Activated CD8-positive, alpha-beta T cell treated with anti-CD3 and anti-CD28 coated beads for 36 hours (primary cell): Measurements from ENCODE around the gene FOXI1. TPM values are rescaled to one million over a fixed set of nuclear protein-coding genes. Genes with fewer than 3 reads are reported as not detected.

Experiments
- ATAC-seq: fragments of 200-7000 bp; cut with Tn5 transposase; one replicate; pipeline ENCODE4 v1.10.0; 2021; ENCODE audit warnings: mild to moderate bottlenecking, moderate library complexity
- CTCF ChIA-PET: fragments of 350-600 bp; sonication (Branson Sonifier 250); formaldehyde crosslinking; loops from one replicate; lab custom pipeline; 2021; ENCODE audit warnings: antibody characterized with exemption; lab: Charles Lee
- POLR2A ChIA-PET: fragments of 350-600 bp; sonication (Branson Sonifier 250); formaldehyde crosslinking; loops from one replicate; lab custom pipeline; 2021; ENCODE audit warnings: antibody characterized with exemption; lab: Charles Lee
- DNase-seq: peaks from one replicate; pipeline ENCODE4 v3.0.0-alpha.2; 2020
- H3K27ac Mint-ChIP-seq: one replicate; pipeline ENCODE4 v1.8.0; 2021; ENCODE audit warnings: mild to moderate bottlenecking, mixed read lengths
- H3K27me3 Mint-ChIP-seq: one replicate; pipeline ENCODE4 v1.8.0; 2021; ENCODE audit warnings: mixed read lengths
- H3K36me3 Mint-ChIP-seq: one replicate; pipeline ENCODE4 v1.8.0; 2021; ENCODE audit warnings: low read depth, mixed read lengths
- H3K4me1 Mint-ChIP-seq: one replicate; pipeline ENCODE4 v1.8.0; 2021; ENCODE audit warnings: low read depth, mixed read lengths
- H3K4me3 Mint-ChIP-seq: one replicate; pipeline ENCODE4 v1.8.0; 2021; ENCODE audit warnings: mild to moderate bottlenecking, moderate library complexity, mixed read lengths
- H3K9me3 Mint-ChIP-seq: one replicate; pipeline ENCODE4 v1.8.0; 2021; ENCODE audit warnings: mixed read lengths
- intact Hi-C: fragments of 100-400 bp; cut with micrococcal nuclease; formaldehyde crosslinking; loops from one replicate; pipeline ENCODE4 v1.10.0; 2022
- total RNA-seq, 2 experiments: library from RNA; stranded (reverse); gene quantifications; one replicate each; pipeline ENCODE4 v1.2.3, GENCODE V29; 2021
- TF ChIP-seq, protein P1 (sequence below): fragments of 200-600 bp; IDR thresholded peaks from one replicate; pipeline ENCODE4 v1.8.0; 2022; ENCODE audit warnings: antibody characterized with exemption, mild to moderate bottlenecking

FOXI1 gene
- total RNA-seq, 2 experiments from 2014 or later: not detected

GRCh38 chr5:170120576-170120975 is 14.9 kb downstream of the FOXI1 start:
- no peak for ATAC-seq
- DNase-seq: no peak
- Mint-ChIP-seq H3K27ac (no peak overlapping the region), H3K27me3 (peaks cover 7% of the 10 kb centered on the region), H3K36me3 (no peaks in the 10 kb centered on the region), H3K9me3 (no peaks in the 10 kb centered on the region), H3K4me1 (no peaks in the 10 kb centered on the region), H3K4me3 (no peak overlapping the region)
- ChIA-PET CTCF (interaction anchor here (0.6 kb wide), 1 partner anchor 53 kb away, joined by 3 read pairs; no protein-coding TSS in a partner anchor), POLR2A (no interaction called here)
- intact Hi-C loops: no loop called here
- TF ChIP-seq, protein P1, sequence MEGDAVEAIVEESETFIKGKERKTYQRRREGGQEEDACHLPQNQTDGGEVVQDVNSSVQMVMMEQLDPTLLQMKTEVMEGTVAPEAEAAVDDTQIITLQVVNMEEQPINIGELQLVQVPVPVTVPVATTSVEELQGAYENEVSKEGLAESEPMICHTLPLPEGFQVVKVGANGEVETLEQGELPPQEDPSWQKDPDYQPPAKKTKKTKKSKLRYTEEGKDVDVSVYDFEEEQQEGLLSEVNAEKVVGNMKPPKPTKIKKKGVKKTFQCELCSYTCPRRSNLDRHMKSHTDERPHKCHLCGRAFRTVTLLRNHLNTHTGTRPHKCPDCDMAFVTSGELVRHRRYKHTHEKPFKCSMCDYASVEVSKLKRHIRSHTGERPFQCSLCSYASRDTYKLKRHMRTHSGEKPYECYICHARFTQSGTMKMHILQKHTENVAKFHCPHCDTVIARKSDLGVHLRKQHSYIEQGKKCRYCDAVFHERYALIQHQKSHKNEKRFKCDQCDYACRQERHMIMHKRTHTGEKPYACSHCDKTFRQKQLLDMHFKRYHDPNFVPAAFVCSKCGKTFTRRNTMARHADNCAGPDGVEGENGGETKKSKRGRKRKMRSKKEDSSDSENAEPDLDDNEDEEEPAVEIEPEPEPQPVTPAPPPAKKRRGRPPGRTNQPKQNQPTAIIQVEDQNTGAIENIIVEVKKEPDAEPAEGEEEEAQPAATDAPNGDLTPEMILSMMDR: no peak

- peaks cover 14% of the 10 kb centered on the region for H3K27me3 Mint-ChIP-seq
- peaks cover 7% of the 10 kb centered on the region for H3K9me3 Mint-ChIP-seq
- ATAC-seq (no peak), DNase-seq (no peak)
- POLR2A ChIA-PET: interaction anchor here (0.6 kb wide), 1 partner anchor 61 kb away, joined by 3 read pairs; no protein-coding TSS in a partner anchor
- H3K36me3 Mint-ChIP-seq: no peaks in the 10 kb centered on the region
- TF ChIP-seq, protein P1: no peak
- H3K4me3 Mint-ChIP-seq: no peak overlapping the region
- CTCF ChIA-PET: no interaction called here
- intact Hi-C loops: no loop called here
- H3K4me1 Mint-ChIP-seq: no peaks in the 10 kb centered on the region
- H3K27ac Mint-ChIP-seq: no peak overlapping the region
These were observed 15.6 kb downstream of the FOXI1 start for GRCh38 chr5:170121321-170121720.

DNA sequence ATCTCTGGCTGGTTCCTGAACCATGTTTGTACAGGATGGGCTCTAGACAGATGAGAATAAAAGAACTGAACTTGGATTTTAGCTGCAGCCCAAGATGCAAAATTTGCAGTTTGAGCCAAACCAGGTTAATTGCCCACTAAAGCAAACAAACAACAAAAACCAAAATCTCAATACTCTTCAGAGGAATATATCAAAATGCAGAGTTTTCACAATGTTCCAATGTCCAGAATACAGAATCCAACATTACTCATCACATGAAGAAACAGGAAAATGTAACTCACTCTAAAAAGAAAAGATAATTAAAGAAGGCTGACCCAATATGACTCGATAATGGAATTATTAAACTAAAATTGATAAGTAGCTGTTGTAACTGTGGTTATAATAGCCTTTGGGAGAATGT is 20.4 kb downstream of the FOXI1 start:
- Mint-ChIP-seq H3K9me3 (peaks cover 13% of the 10 kb centered on the region), H3K27ac (no peak overlapping the region), H3K4me1 (no peaks in the 10 kb centered on the region), H3K36me3 (peaks cover 3% of the 10 kb centered on the region), H3K27me3 (peaks cover 17% of the 10 kb centered on the region), H3K4me3 (no peak overlapping the region)
- ChIA-PET CTCF (no interaction called here), POLR2A (no interaction called here)
- no peak for DNase-seq
- TF ChIP-seq, protein P1: no peak
- no peak for ATAC-seq
- intact Hi-C loops: no loop called here

DNA sequence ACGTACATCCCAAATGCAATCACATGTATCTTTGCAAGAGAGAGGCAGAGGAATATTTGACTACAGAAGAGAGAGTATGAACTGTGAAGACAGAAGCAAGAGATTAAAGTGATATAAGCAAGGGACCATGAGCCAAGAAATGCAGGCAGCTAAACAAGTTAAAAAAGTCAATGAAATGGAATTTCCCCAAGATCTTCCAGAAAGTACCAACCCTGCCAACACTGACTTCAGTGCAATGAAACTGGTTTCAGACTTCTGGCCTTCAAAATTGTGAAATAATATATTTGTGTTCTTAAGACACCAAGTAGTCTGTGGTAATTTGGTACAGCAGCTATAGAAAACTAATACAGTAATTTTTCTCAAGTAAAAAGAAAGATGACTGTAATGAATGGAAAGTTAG is 20.9 kb downstream of the FOXI1 start:
- no peak for ATAC-seq
- H3K9me3 Mint-ChIP-seq: peaks cover 13% of the 10 kb centered on the region
- no peak overlapping the region for H3K27ac Mint-ChIP-seq
- no peaks in the 10 kb centered on the region for H3K4me1 Mint-ChIP-seq
- no peak for DNase-seq
- TF ChIP-seq, protein P1: no peak
- peaks cover 16% of the 10 kb centered on the region for H3K27me3 Mint-ChIP-seq
- ChIA-PET POLR2A (no interaction called here), CTCF (no interaction called here)
- no peak overlapping the region for H3K4me3 Mint-ChIP-seq
- intact Hi-C loops: no loop called here
- peaks cover 3% of the 10 kb centered on the region for H3K36me3 Mint-ChIP-seq

GRCh38 chr5:170131235-170131634 is 25.5 kb downstream of the FOXI1 start:
- CTCF ChIA-PET: no interaction called here
- intact Hi-C loops: no loop called here
- DNase-seq: no peak
- no peaks in the 10 kb centered on the region for H3K4me1 Mint-ChIP-seq
- no peak for ATAC-seq
- TF ChIP-seq, protein P1: no peak
- POLR2A ChIA-PET: no interaction called here
- peaks cover 7% of the 10 kb centered on the region for H3K9me3 Mint-ChIP-seq
- H3K4me3 Mint-ChIP-seq: no peak overlapping the region
- H3K27ac Mint-ChIP-seq: no peak overlapping the region
- peaks cover 8% of the 10 kb centered on the region for H3K27me3 Mint-ChIP-seq
- H3K36me3 Mint-ChIP-seq: peaks cover 3% of the 10 kb centered on the region
